Stimulated activated CD4-positive, alpha-beta T cell treated with anti-CD3 and anti-CD28 coated beads, Interleukin-1b, Interleukin-23, amount 100 ng/mL, for 24 hours (primary cell): ENCODE data around the gene GPR37.

ENCODE experiments used
- DNase-seq, 4 experiments: peaks; one replicate each; pipeline ENCODE4 v3.0.0-alpha.2; 2020; ENCODE audit warnings: low read depth in 4 of 4, low spot score in 1 of 4

Gene GPR37

GRCh38 chr7:124737760-124738300 is 27.8 kb downstream of the GPR37 start:
- no peak for DNase-seq

DNA sequence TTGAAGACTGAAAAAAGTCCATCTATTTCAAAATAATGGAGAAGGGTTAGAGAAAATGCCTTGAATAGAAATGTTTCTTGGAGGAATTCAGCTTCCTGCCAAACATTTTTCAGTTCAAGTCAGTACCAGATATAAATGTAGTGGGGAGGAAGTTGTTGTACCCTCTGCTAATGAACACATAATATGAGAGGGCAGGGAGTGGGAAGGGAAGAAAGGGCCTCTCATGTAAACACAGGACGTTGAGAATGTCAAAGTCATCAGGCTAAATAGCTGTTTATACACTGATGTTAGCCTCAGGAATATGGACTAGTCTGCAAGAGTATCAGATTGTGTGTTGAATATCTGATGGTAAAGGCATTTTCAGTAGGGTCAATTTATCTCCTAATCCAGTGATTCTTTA is 37.0 kb downstream of the GPR37 start:
- DNase-seq, result no peak

GRCh38 chr7:124724507-124725192 is 40.9 kb downstream of the GPR37 start:
- DNase-seq, result no peak

DNA sequence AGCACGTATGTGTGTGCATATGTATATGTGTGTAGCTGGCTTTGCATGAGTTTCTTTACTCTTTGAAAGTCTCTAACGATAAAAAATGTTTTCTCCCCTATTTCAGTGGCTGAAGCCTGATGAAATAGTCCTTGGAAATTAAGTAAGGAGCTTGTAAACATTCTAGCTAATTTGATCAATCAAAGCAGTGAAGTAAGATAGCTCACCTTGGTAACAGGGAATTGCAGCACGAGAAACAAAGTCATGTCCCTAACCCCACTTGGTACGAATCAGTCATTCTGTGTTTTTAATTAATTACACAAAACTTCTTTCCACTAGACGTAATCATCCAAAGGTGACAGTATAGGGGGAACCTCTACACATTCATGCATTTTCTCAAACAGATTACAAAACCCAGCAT is 41.5 kb downstream of the GPR37 start:
- DNase-seq, result no peak

DNA sequence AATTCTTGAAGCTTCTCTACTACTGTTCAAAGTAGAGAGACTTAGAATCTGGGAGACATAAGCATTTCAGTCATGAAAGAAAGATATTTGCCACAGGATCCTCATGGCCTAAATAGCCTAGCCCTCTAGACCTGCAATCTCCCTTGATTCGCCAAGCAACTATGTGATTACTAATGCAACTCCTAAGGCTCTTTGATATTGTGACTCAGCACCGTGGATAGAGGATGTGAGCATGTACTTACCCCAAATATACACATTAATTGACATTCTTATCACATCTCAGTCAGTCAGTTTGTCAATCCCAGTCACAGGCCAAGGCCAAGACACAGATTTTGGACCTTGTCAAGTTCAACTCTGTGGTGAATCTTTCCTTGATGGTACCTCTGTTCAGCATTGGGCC is 42.6 kb downstream of the GPR37 start:
- no peak for DNase-seq

DNA sequence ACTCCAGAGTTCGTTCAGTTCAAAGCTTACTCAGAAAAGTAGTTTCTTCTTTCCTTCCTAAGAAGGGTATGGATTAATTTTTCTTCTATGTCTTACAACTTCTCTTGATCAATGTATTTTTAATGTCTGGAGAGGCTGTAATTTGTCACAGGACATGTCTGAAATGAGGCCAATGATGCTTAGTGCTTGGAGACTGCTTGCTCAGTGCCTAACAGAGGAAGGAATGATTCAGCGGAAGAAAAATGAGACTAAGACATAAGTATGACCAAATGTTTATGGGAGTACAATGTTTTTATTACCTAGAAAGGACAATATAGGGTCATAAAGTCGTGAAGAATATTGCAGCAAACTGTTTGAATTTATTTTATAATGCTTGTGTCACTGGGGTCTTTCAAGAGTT is 43.3 kb downstream of the GPR37 start:
- DNase-seq, result no peak

DNA sequence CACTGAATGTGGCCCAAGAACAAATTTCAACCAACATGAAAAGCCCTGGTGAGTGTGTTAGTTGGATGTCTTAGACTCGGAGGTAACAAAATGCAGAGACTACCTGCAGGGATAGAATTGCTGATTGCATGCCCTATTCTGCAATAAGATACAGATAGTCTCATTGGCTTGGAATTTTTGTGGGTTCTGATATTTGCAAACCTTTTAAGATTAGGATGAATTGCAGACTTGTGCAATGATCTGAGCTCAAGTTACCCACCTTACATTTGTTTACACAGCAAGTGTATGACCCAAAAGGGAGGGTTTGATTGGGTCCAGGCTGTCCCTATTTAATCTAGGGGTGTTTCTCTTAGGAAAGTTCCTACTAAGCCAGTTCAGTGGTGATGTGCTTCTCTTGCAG is 45.4 kb downstream of the GPR37 start:
- no peak for DNase-seq

DNA sequence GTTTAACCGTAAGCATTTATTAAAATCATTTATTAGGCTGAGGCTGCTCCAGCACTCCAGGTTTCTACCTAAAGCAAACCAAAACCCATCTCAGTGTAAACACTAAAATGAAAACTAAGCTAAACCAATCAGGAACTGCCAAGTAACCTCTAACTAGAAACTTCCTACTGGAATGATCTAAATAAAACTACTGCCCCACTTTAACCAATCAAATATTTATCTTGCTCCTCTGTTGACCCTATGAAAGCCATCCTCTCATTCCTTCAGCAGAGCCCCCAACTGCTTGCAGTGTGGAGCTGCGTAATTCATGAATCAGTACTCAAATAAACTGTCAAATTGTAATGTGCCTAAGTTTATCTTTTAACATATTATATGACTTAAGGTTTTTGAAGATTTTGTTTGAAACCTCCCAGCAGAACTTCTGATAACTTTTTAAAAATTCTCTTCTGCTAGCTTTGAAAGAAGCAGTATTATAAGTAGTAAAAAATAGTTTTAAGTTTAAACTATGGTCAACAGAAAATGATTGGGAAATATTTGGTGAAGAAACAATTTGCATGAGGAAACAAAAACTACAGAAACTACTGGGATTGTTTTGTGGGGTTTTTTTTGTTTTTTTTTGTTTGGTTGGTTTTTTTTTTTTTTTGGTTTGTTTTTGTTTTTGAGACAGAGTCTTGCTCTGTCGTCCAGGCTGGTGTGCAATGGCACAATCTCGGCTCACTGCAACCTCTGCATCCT is 47.4 kb downstream of the GPR37 start:
- no peak for DNase-seq

GRCh38 chr7:124716894-124717293 is 48.7 kb downstream of the GPR37 start:
- DNase-seq, result no peak

DNA sequence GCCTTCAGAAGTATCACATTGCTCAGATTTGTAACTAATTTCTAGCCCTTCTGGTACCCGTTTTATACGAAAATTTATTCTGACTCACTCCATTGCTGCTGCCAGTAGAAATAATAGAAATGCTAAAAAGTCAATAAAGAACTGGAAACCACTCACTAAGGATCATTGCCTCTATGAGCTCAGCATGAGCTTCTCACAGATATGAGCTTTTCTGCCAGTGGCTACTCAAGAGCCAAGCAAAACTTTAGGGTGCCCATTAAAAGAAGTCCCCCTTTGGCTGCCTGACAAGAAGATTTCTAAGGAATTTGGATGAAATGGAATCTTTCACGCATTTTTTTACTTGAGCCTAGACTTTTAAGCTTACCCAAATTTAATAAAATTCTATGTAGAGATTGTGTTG is 52.5 kb downstream of the GPR37 start:
- DNase-seq, result no peak

- DNase-seq, result no peak
Measured at GRCh38 chr7:124712017-124712416, 53.6 kb downstream of the GPR37 start.

DNA sequence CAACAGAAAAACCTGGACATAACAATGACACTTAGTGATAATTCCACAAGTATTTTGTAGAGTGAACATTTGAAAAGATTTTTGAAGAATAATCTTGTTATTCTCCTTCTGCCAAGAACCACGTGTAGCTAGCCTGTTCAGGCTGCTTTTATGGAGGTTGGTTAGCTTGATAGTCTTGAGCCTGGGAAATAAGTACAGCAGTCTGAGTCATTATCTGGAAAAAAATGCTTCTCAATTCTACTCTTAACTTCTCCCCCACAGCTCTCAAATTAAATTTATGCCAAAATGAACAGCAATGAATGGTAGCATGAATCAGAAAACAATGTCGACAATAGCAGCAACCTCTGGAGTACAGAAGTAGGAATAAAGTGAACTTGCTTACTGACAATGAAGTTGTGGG is 63.2 kb downstream of the GPR37 start:
- no peak for DNase-seq

DNA sequence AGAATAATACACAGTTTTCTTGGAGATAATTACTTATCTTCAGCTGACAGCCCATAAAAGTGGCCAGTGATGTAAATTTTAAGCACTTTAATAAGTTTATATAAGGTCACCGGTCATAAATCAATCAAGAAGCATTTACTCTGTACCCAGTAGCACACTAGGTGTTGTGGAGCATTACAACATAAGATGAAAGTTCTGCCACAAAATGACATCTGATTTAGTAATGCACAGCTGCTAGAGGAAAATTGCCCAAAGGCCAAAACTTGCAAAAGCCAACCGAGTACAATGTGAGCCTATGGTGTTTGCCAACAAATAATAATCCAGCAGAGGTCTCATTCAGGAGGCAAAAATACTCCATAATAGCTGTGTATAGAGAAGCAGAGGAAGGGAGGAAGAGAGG is 63.6 kb downstream of the GPR37 start:
- no peak for DNase-seq

DNA sequence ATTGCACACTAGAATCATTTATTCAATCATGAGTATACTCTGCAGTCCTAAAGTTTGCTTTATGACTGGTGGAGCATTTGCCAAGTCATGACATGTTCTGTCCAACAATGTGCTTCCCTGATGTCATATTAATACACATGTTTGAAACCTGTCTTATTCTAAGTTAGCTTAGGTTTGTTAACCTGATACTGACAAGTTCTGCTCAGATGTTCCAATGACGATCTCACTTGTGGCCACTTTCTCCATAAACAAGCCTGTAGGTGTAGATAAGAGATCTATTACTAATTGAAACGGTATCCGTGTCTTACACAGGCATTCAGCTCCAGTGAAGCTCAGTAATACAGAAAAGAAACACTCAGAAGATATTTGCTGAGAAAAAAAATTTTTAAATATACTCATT is 64.9 kb downstream of the GPR37 start:
- no peak for DNase-seq

- DNase-seq, result no peak
Measured at GRCh38 chr7:124698964-124699363, 66.6 kb downstream of the GPR37 start.

GRCh38 chr7:124697746-124698145 is 67.8 kb downstream of the GPR37 start:
- DNase-seq, result no peak
